ENCODE measurements around the gene FAM162B.
"Not testable (repeated sequence)": the region's sequence is repeated elsewhere in the genome, so short reads cannot be mapped to it uniquely, and the experiment has no call there.

FAM162B gene

DNA sequence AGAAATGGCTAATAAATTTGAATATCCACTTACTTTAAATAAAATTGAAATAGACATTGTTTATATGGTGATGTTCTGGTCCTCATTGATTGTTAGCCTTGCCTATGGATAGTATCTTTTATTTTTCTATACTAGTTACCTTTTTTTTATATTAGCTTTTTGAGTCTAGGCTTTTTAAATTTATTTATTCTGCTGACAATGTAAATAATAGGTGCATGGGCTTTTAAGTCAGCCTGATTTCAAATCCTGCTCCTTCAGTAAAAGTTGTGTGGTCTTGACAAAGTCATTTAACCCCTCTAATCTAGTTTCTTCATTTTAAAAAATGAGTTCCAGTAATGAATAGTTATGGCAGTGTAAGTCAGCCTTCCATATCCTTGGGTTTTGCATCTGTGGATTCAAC lies 38.6 kb downstream of the FAM162B start:
- TF ChIP-seq, protein P1, sequence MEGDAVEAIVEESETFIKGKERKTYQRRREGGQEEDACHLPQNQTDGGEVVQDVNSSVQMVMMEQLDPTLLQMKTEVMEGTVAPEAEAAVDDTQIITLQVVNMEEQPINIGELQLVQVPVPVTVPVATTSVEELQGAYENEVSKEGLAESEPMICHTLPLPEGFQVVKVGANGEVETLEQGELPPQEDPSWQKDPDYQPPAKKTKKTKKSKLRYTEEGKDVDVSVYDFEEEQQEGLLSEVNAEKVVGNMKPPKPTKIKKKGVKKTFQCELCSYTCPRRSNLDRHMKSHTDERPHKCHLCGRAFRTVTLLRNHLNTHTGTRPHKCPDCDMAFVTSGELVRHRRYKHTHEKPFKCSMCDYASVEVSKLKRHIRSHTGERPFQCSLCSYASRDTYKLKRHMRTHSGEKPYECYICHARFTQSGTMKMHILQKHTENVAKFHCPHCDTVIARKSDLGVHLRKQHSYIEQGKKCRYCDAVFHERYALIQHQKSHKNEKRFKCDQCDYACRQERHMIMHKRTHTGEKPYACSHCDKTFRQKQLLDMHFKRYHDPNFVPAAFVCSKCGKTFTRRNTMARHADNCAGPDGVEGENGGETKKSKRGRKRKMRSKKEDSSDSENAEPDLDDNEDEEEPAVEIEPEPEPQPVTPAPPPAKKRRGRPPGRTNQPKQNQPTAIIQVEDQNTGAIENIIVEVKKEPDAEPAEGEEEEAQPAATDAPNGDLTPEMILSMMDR (IDR thresholded peaks at IDR 0.05; ENCODE audit: low read depth, low read length): no peak
- no peak for DNase-seq (ENCODE audit: extremely low read depth, low read depth)

DNA sequence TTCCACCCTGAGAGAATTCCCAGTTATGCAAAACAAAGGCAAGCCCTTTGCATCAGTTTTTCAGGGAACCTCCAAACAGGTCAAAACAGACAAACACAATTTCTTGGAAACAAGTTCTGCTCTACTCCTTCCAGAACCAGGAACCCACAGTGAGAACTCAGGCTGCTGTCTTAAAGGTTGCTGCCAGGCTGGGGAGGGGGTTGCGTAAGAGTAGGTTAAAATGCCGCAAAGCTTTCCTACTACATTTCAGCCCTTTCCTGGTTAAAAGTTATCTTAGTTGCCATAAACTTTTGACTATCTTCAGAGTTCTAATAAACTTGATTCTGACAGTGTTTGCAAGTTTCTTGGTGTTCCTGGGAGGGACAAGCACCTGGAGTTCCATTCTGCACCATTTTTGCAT lies 50.8 kb downstream of the FAM162B start:
- DNase-seq (ENCODE audit: extremely low read depth, low read depth): no peak
- TF ChIP-seq, protein P1 (IDR thresholded peaks at IDR 0.05; ENCODE audit: low read depth, low read length): no peak

DNA sequence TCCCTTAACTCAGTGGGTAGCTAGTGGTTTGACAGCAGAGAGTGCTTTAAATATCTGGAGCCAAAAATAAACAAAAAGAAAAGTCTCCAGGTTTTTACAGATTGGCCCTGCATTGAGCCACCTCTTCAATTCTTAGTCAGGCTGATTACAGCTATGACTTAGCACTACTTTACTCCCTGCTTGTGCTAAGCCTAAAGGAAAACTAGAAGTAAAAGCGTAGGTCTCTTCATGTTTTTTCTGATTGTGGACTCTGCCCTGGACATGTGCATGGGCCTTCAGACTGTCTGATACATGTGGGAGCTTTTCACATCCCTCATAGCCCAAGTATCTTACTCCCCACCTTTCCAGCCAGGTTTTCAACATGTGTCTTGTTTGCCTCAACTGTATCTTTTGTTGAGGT lies 51.2 kb downstream of the FAM162B start:
- no peak for DNase-seq (ENCODE audit: extremely low read depth, low read depth)
- TF ChIP-seq, protein P1 (IDR thresholded peaks at IDR 0.05; ENCODE audit: low read depth, low read length): no peak

DNA sequence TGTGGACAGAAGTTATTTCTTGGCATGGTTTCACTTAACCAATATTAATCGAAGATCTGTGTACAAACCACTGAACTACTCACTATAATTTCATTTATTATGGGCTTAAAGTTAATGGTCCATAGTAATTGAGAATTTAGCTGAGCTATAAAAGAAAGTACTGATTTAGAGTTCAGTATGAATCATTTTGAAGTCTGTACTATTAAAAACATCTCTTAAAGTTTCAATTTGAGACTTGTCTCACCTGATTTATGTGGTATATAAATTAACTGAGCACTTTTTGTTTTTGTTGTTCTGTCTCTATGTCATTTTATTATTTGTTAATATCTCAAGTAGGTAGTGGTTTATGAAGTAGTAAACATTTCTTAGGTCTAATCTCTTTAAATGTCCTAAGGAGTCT lies 59.6 kb downstream of the FAM162B start:
- TF ChIP-seq, protein P1 (IDR thresholded peaks at IDR 0.05; ENCODE audit: low read depth, low read length): no peak
- no peak for DNase-seq (ENCODE audit: extremely low read depth, low read depth)

DNA sequence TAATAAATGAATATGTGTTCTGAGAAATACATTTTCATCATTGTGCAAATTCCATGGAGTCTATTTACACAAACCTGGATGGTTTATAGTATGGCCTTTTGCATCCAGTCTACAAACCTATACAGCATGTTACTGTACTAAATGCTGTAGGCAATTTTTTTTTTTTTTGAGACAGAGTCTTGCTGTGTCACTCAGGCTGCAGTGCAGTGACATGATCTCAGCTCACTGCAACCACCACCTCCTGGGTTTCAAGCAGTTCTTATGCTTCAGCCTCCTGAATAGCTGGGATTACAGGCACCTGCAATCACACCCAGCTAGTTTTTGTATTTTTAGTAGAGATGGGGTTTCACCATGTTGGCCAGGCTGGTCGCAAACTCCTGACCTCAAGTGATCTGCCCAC lies 61.6 kb downstream of the FAM162B start:
- not testable (repeated sequence) for DNase-seq (ENCODE audit: extremely low read depth, low read depth)

Measured in AG09319 (cell line).